Small intestine (tissue), 7 donors: ENCODE measurements around the gene CCN2. TPM values are rescaled to one million over a fixed set of nuclear protein-coding genes. Genes with fewer than 3 reads are reported as not detected.

Experiments
- DNase-seq, 2 donors: peaks; one replicate each; pipeline versions ENCODE4 v3.0.0 to v3.0.0-alpha.2; 2013
- FAIRE-seq: peaks from 2 replicates; lab custom pipeline; 2012; peaks lifted over from hg19 to GRCh38; lab: Jason Lieb, UNC
- H3K27ac ChIP-seq, 3 donors: one replicate each; pipeline ENCODE4 v1.5.1; 2013; ENCODE audit warnings: low read length in 2 of 3, mild to moderate bottlenecking in 2 of 3, control low read depth in 1 of 3, inconsistent platforms in 1 of 3, low read depth in 1 of 3, moderate library complexity in 1 of 3
- H3K27me3 ChIP-seq, 3 donors: one replicate each; pipeline ENCODE4 v1.6.1; 2013; ENCODE audit warnings: low read length in 3 of 3, inconsistent platforms in 1 of 3; ENCODE audit not compliant: control insufficient read depth in 3 of 3, insufficient read depth in 3 of 3
- H3K36me3 ChIP-seq, 3 donors: one replicate each; pipeline ENCODE4 v1.6.1; 2013; ENCODE audit warnings: low read length in 3 of 3, inconsistent platforms in 1 of 3, low read depth in 1 of 3, mild to moderate bottlenecking in 1 of 3, moderate library complexity in 1 of 3; ENCODE audit not compliant: control insufficient read depth in 3 of 3, insufficient read depth in 2 of 3
- H3K4me1 ChIP-seq, 3 donors: one replicate each; pipeline ENCODE4 v1.6.1; 2013; ENCODE audit warnings: low read length in 2 of 3, inconsistent platforms in 1 of 3, low read depth in 1 of 3, mild to moderate bottlenecking in 1 of 3, moderate library complexity in 1 of 3; ENCODE audit not compliant: control insufficient read depth in 3 of 3, insufficient read depth in 2 of 3
- H3K4me3 ChIP-seq, 3 donors: one replicate each; pipeline ENCODE4 v1.5.1; 2013; ENCODE audit warnings: low read length in 3 of 3, control low read depth in 1 of 3, inconsistent platforms in 1 of 3, low read depth in 1 of 3, mild to moderate bottlenecking in 1 of 3, moderate library complexity in 1 of 3
- H3K9me3 ChIP-seq, 2 donors: one replicate each; pipeline ENCODE4 v1.6.1; 2013; ENCODE audit warnings: low read depth in 1 of 2, low read length in 1 of 2; ENCODE audit not compliant: control insufficient read depth in 2 of 2, insufficient read depth in 1 of 2
- WGBS, 3 donors: extraction: QIAGEN DNeasy Blood & Tissue Kit; methylation state at CpG; one replicate each; pipeline ENCODE4 v1.1.7; 2013; 5-methylcytosine and 5-hydroxymethylcytosine counted together
- polyA plus RNA-seq, 4 donors: library from polyadenylated mRNA; stranded (reverse) in 3 of 4; unstranded in 1 of 4; fragments of 200-250 nt in 3 of 4; fragments of 120-200 nt in 1 of 4; gene quantifications; one replicate each; pipeline versions ENCODE4 v1.2.1 to v1.2.3, GENCODE V29; 2013
- donor health status: healthy with polysubstance abuse.
- donor health status: control.
- donor health status: control.
- donor health status: Bipolar disorder and iron deficiency.
- donor health status: healthy.

The CCN2 gene
- polyA plus RNA-seq, 4 donors = 1.3 to 83.6 (median 36.0) TPM

DNA sequence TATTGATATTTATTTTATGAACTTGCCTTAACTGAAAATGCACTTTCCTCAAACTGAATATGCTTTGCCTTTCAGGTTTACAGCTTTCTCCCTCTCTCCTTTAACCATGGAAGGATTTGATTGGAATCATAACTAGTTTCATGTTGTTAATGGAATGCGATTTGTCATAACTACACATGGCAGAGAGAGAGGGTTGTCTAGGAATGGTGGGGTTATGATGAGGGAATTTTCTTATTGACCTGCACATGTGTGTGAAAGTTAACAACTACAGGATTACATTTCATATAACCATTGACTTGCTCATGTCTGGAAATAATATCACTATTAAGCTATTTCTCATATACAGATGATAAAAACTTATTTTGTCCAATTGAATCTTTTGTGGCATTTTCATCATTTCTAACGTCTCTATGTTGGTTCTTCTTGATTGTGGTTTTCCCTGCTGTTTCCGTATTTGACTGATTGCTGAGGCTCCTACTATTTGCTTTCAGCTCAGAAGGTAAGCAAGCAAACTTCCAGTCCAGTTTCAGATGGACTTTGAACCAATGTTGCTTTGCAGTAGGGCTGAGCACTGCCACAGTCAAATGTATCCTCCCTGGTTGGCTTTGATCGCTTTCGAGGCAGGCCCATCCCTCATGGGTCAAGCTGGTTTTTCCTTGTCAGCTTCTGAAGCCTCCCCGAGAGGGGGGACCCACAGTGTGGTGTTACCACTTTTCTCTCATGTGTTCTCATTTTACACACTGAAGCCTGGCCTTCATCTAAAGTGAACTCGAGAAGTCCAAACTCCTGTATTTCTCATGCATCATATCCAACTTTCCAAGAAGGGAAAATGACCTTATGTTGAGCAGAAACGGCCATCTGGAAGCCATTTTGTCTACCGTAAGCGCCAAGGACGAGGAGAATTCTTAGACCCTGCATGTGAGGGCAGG lies 7.6 kb upstream of the CCN2 start:
- no peaks in the 10 kb centered on the region for H3K36me3 ChIP-seq
- FAIRE-seq (no peak), DNase-seq (peak; percentile 81 to 82)
- peaks cover 0 to 6% (median 0%) of the 10 kb centered on the region in 3 donors for H3K4me1 ChIP-seq
- H3K27ac ChIP-seq = peak overlapping the region in 1 of 3 donors; percentile 12
- no peaks in the 10 kb centered on the region for H3K27me3 ChIP-seq
- WGBS, 3 donors = 44 to 75% (median 58%) methylated on average over 11 of the region's 11 CpGs
- no peaks in the 10 kb centered on the region for H3K9me3 ChIP-seq
- H3K4me3 ChIP-seq = no peak overlapping the region

DNA sequence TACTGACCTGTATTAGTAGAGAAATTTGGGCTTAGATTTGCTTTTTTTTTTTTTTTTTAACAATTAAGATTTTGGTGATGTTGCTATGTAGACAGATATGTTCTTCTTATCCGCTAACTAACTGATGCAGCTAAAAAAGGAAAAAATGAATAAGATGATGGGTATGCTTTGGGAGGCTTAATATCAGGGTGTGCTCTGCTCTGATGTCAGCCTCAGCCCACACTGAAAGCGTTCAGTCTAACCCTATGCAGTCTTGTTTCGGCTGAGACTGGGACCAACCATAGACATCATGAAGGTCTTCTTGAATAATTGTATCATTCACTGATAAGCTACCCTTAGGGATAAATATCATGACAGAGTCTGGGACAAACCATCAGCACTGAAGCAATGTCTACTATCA lies 6.9 kb upstream of the CCN2 start:
- peaks cover 0 to 6% (median 0%) of the 10 kb centered on the region in 3 donors for H3K4me1 ChIP-seq
- 91 to 94% (median 92%) methylated on average over 3 of the region's 3 CpGs for WGBS, 3 donors

DNA sequence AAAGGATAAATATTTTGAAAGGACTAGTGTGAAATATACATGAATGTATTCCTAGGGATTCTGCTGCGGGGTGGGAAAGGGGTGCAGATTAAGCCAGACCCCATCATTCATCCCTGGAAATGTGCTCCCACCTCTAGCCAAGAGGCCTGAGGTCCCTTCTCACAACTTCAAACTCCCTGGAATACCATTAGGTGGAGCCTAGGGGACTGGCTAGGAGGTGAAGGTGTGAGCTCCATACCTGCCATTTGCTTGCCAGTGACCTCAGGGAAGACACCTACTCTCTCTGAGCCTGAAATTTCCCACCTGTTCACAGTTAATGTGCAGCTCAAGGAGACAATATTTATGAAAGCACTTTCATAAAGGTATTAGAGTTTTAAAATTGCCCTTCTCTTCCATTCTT lies 4.7 kb upstream of the CCN2 start:
- Histone ChIP-seq H3K4me1 (peaks cover 0 to 6% (median 0%) of the 10 kb centered on the region in 3 donors), H3K36me3 (no peaks in the 10 kb centered on the region), H3K27me3 (peaks cover 0 to 5% (median 3%) of the 10 kb centered on the region in 3 donors), H3K9me3 (no peaks in the 10 kb centered on the region), H3K4me3 (no peak overlapping the region), H3K27ac (no peak overlapping the region)
- 75 to 98% (median 96%) methylated on average over 1 of the region's 1 CpG for WGBS, 3 donors
- FAIRE-seq = no peak
- no peak for DNase-seq

More for the DNA sequence above, 6.9 kb upstream of the CCN2 start:
- Histone ChIP-seq H3K9me3 (no peaks in the 10 kb centered on the region), H3K27me3 (peaks cover 0 to 3% (median 0%) of the 10 kb centered on the region in 3 donors), H3K4me3 (no peak overlapping the region), H3K36me3 (no peaks in the 10 kb centered on the region), H3K27ac (no peak overlapping the region)
- no peak for FAIRE-seq
- DNase-seq = no peak

DNA sequence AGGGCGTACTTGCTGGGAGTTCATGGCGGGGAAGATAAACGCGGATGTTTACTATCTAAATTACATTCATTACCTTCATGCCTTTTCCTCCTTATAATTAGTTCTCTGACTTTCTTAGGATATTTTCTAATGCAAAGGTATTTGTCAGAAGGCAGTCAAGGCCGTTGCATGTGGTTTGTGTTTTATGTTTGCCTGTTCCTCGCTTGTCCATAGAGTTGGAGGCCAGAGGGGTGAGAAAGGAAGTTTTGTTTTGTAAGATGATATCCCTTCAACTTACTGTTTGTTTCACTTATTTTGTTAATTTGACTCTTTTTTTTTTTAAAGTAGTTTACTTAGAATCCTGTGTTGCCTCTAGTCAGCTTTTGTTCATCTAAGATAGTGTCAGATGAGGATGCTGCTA lies 4.0 kb upstream of the CCN2 start:
- Histone ChIP-seq H3K4me1 (peaks cover 0 to 7% (median 0%) of the 10 kb centered on the region in 3 donors), H3K4me3 (no peak overlapping the region), H3K27ac (peak overlapping the region in 2 of 3 donors; percentile 52 to 63), H3K36me3 (no peaks in the 10 kb centered on the region), H3K27me3 (peaks cover 0 to 5% (median 3%) of the 10 kb centered on the region in 3 donors), H3K9me3 (no peaks in the 10 kb centered on the region)
- DNase-seq (no peak), FAIRE-seq (no peak)
- 43 to 56% (median 47%) methylated on average over 6 of the region's 6 CpGs for WGBS, 3 donors

GRCh38 chr6:131954775-131955107 lies 3.6 kb upstream of the CCN2 start:
- 40 to 45% (median 43%) methylated on average over 7 of the region's 7 CpGs for WGBS, 3 donors
- Histone ChIP-seq H3K36me3 (no peaks in the 10 kb centered on the region), H3K4me1 (peaks cover 0 to 10% (median 0%) of the 10 kb centered on the region in 3 donors), H3K9me3 (no peaks in the 10 kb centered on the region), H3K27ac (peak overlapping the region in 2 of 3 donors; percentile 52 to 63), H3K4me3 (no peak overlapping the region), H3K27me3 (peaks cover 0 to 5% (median 3%) of the 10 kb centered on the region in 3 donors)
- peak; percentile 62 to 74 for DNase-seq
- no peak for FAIRE-seq

- DNase-seq = no peak
- no peak for FAIRE-seq
- Histone ChIP-seq H3K4me1 (peaks cover 0 to 10% (median 0%) of the 10 kb centered on the region in 3 donors), H3K27me3 (peaks cover 0 to 5% (median 3%) of the 10 kb centered on the region in 3 donors), H3K36me3 (no peaks in the 10 kb centered on the region), H3K27ac (peak overlapping the region in 1 of 3 donors; percentile 52), H3K4me3 (no peak overlapping the region), H3K9me3 (no peaks in the 10 kb centered on the region)
- 25 to 37% (median 26%) methylated on average over 3 of the region's 3 CpGs for WGBS, 3 donors
Observed at GRCh38 chr6:131954059-131954774, 3.0 kb upstream of the CCN2 start.

DNA sequence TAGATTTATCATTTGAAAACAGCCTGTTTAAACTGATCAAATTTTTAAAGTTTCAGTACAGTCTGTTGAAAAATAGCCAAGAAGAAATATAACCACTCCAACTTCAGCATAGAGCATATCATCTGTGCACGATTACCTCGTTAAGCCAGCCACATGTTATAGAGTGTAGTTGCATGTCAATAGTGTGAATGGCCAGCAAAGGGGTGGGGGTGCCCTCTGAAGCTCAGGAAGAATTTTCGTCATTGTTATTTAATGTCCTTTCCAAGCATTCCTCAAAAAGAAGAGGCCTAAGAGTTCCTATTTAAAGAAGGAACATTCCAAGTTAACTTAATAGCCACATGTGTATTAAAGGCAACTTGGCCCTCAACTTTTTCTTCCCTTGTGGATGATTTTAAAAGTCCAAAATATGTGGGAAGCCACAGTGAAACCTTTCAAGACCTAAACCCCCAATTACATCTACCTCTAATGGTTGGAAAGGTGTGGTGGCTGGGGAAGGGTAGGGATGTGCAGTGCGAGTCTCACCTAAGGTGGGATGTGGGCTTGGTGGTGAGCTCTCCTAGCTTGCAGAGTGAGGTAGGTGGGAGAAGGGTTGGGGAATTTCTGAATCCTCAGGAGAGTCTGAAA lies 1.8 kb upstream of the CCN2 start:
- Histone ChIP-seq H3K27ac (no peak overlapping the region), H3K9me3 (no peaks in the 10 kb centered on the region), H3K4me3 (no peak overlapping the region), H3K36me3 (peaks cover 0 to 2% (median 0%) of the 10 kb centered on the region in 3 donors), H3K4me1 (peaks cover 0 to 4% (median 0%) of the 10 kb centered on the region in 3 donors), H3K27me3 (peaks cover 0 to 5% (median 3%) of the 10 kb centered on the region in 3 donors)
- FAIRE-seq = no peak
- no peak for DNase-seq
- WGBS, 3 donors = 88 to 92% (median 89%) methylated on average over 4 of the region's 4 CpGs
